HL-60 (cell line): Measurements from ENCODE around the gene ZC3H7A.

Source experiments
- DNase-seq, 2 experiments: peaks; one replicate each; pipeline ENCODE4 v3.0.0-alpha.2; 2010 to 2020; ENCODE audit warnings: low read depth in 1 of 2, low spot score in 1 of 2
- H3K27ac ChIP-seq: fragments of 250-450 bp; sonication (Bioruptor Pico); replicated peaks from 2 replicates; pipeline ENCODE4 v1.5.1; 2020; ENCODE audit warnings: mild to moderate bottlenecking, moderate library complexity
- H3K27me3 ChIP-seq: fragments of 250-450 bp; sonication (Bioruptor Pico); 2 replicates; pipeline ENCODE4 v1.5.1; 2021; ENCODE audit warnings: mild to moderate bottlenecking, moderate library complexity; ENCODE audit not compliant: insufficient read depth, poor library complexity, severe bottlenecking
- H3K4me3 ChIP-seq: replicated peaks from 2 replicates; pipeline ENCODE4 v1.5.1; 2011; ENCODE audit warnings: mild to moderate bottlenecking, control low read depth, low read length; ENCODE audit not compliant: insufficient read depth
- GABPA ChIP-seq: IDR thresholded peaks from 2 replicates; pipeline ENCODE4 v1.6.1; 2012; ENCODE audit warnings: low read depth
- POLR2AphosphoS5 ChIP-seq: IDR thresholded peaks from 2 replicates; pipeline ENCODE4 v1.6.1; 2012; ENCODE audit warnings: low read depth
- REST ChIP-seq: IDR thresholded peaks from 2 replicates; pipeline ENCODE4 v1.6.1; 2012; ENCODE audit warnings: low read depth; ENCODE audit not compliant: insufficient replicate concordance
- SPI1 ChIP-seq: IDR thresholded peaks from 2 replicates; pipeline ENCODE4 v1.6.1; 2012; ENCODE audit warnings: low read depth, mild to moderate bottlenecking, borderline replicate concordance
- TF ChIP-seq, protein P1 (sequence below): IDR thresholded peaks from one replicate; pipeline ENCODE4 v1.5.1; 2011; ENCODE audit warnings: low read length, control low read depth, inconsistent platforms; ENCODE audit not compliant: insufficient read depth

The ZC3H7A gene

GRCh38 chr16:11843206-11843605, 46.1 kb upstream of the ZC3H7A start:
- H3K27me3 ChIP-seq: no peaks in the 10 kb centered on the region
- no peak overlapping the region for H3K27ac ChIP-seq
- H3K4me3 ChIP-seq: no peak overlapping the region
- TF ChIP-seq GABPA (no peak), POLR2AphosphoS5 (no peak), SPI1 (no peak), REST (no peak)
- TF ChIP-seq, protein P1, sequence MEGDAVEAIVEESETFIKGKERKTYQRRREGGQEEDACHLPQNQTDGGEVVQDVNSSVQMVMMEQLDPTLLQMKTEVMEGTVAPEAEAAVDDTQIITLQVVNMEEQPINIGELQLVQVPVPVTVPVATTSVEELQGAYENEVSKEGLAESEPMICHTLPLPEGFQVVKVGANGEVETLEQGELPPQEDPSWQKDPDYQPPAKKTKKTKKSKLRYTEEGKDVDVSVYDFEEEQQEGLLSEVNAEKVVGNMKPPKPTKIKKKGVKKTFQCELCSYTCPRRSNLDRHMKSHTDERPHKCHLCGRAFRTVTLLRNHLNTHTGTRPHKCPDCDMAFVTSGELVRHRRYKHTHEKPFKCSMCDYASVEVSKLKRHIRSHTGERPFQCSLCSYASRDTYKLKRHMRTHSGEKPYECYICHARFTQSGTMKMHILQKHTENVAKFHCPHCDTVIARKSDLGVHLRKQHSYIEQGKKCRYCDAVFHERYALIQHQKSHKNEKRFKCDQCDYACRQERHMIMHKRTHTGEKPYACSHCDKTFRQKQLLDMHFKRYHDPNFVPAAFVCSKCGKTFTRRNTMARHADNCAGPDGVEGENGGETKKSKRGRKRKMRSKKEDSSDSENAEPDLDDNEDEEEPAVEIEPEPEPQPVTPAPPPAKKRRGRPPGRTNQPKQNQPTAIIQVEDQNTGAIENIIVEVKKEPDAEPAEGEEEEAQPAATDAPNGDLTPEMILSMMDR: no peak
- no peak for DNase-seq

DNA sequence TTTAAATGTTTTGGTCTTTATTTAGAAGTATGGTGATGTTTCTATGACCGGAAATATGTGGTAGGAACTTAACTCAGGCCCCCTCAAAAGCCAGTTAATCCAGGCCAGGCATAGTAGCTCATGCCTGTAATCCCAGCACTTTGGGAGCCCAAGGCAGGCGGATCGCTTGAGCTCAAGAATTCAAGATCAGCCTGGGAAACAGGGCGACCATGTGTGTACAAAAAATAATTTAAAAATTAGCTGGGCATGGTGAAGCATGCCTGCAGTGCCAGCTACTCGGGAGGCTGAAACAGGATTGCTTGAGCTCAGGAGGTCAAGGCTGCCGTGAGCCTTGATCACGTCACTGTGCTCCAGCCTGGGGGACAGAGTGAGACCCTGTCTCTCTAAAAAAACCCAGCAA, 44.0 kb upstream of the ZC3H7A start:
- Histone ChIP-seq H3K27ac (no peak overlapping the region), H3K27me3 (no peaks in the 10 kb centered on the region), H3K4me3 (no peak overlapping the region)
- TF ChIP-seq SPI1 (no peak), POLR2AphosphoS5 (no peak), REST (no peak), GABPA (no peak)
- TF ChIP-seq, protein P1: no peak
- no peak for DNase-seq

- DNase-seq: no peak
- Histone ChIP-seq H3K27ac (no peak overlapping the region), H3K4me3 (no peak overlapping the region), H3K27me3 (no peaks in the 10 kb centered on the region)
- TF ChIP-seq, protein P1: no peak
- TF ChIP-seq GABPA (no peak), SPI1 (no peak), REST (no peak), POLR2AphosphoS5 (no peak)
These were observed 39.7 kb upstream of the ZC3H7A start for GRCh38 chr16:11836650-11837244.
